ENCODE data around the gene MDM4.
A peak's percentile ranks its signal among the peaks of the same experiment; 100 is the strongest.

Gene MDM4, protein sequence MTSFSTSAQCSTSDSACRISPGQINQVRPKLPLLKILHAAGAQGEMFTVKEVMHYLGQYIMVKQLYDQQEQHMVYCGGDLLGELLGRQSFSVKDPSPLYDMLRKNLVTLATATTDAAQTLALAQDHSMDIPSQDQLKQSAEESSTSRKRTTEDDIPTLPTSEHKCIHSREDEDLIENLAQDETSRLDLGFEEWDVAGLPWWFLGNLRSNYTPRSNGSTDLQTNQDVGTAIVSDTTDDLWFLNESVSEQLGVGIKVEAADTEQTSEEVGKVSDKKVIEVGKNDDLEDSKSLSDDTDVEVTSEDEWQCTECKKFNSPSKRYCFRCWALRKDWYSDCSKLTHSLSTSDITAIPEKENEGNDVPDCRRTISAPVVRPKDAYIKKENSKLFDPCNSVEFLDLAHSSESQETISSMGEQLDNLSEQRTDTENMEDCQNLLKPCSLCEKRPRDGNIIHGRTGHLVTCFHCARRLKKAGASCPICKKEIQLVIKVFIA

DNA sequence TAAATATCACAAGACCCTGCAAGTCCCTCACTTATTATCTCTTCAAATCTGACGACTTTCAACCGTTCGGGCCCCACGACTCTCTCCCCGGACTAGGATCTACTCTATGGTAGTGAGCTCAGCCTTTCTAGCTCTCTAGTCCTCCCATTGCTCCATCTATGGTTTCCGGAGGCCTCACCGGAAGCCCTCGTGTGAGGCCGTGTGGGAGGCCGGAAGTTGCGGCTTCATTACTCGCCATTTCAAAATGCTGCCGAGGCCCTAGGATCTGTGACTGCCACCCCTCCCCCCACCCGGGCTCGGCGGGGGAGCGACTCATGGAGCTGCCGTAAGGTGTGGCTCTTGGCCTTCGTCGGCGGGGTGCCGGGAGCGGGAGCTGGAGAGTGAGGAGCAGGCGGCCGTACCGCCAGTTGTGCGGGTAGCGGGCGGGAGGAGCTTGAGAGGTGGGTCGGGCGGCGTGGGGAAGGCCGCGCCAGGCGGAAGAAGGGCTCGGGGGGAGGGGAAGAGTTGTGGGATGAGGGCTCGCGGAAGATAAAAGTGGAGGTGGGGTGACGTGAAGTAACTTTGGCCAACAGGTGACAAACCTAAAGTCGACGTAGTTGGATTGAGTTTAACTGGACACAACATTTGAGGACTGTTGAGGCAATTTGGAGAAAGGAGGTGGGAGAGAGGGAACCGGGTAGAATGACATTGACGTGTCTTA, at the start of gene MDM4:
Gene MDM4, plus strand, starts transcription at position 227 of the 700 bp plus-strand sequence. CDS start 9,113 bp downstream, outside the sequence.
- peaks cover 0 to 3% of the 10 kb centered on the region in 2 donors for H3K36me3 ChIP-seq (ENCODE audit: control insufficient read depth in 1 of 2, insufficient read depth in 2 of 2, low read length in 2 of 2)
- H3K27me3 ChIP-seq (ENCODE audit: low read depth, low read length) = no peaks in the 10 kb centered on the region
- peaks cover 0 to 30% of the 10 kb centered on the region in 2 donors for H3K4me1 ChIP-seq (ENCODE audit: control insufficient read depth in 1 of 2, insufficient read depth in 2 of 2, low read length in 2 of 2)
- H3K9me3 ChIP-seq (ENCODE audit: control insufficient read depth in 1 of 2, low read length in 2 of 2) = no peaks in the 10 kb centered on the region
- H3K27ac ChIP-seq (ENCODE audit: low read length) = peak within 1 kb of the TSS; percentile 92
- H3K4me3 ChIP-seq (ENCODE audit: low read depth in 1 of 2, low read length in 2 of 2) = peak within 1 kb of the TSS; percentile 88 to 98

GRCh38 chr1:204466416-204467405, 49.5 kb upstream of the MDM4 start:
- Histone ChIP-seq H3K9me3 (ENCODE audit: control insufficient read depth in 1 of 2, low read length in 2 of 2) (no peaks in the 10 kb centered on the region), H3K4me1 (ENCODE audit: control insufficient read depth in 1 of 2, insufficient read depth in 2 of 2, low read length in 2 of 2) (peaks cover 13 to 32% of the 10 kb centered on the region in 2 donors), H3K27me3 (ENCODE audit: low read depth, low read length) (no peaks in the 10 kb centered on the region), H3K36me3 (ENCODE audit: control insufficient read depth in 1 of 2, insufficient read depth in 2 of 2, low read length in 2 of 2) (peaks cover 17 to 34% of the 10 kb centered on the region in 2 donors), H3K27ac (ENCODE audit: low read length) (peak overlapping the region; percentile 54), H3K4me3 (ENCODE audit: low read depth in 1 of 2, low read length in 2 of 2) (no peak overlapping the region)

- no peak overlapping the region for H3K4me3 ChIP-seq (ENCODE audit: low read depth in 1 of 2, low read length in 2 of 2)
- peaks cover 17 to 27% of the 10 kb centered on the region in 2 donors for H3K36me3 ChIP-seq (ENCODE audit: control insufficient read depth in 1 of 2, insufficient read depth in 2 of 2, low read length in 2 of 2)
- H3K4me1 ChIP-seq (ENCODE audit: control insufficient read depth in 1 of 2, insufficient read depth in 2 of 2, low read length in 2 of 2) = peaks cover 13 to 25% of the 10 kb centered on the region in 2 donors
- H3K27ac ChIP-seq (ENCODE audit: low read length) = no peak overlapping the region
- H3K27me3 ChIP-seq (ENCODE audit: low read depth, low read length) = no peaks in the 10 kb centered on the region
- no peaks in the 10 kb centered on the region for H3K9me3 ChIP-seq (ENCODE audit: control insufficient read depth in 1 of 2, low read length in 2 of 2)
Measured at GRCh38 chr1:204468206-204468605, 48.0 kb upstream of the MDM4 start.

DNA sequence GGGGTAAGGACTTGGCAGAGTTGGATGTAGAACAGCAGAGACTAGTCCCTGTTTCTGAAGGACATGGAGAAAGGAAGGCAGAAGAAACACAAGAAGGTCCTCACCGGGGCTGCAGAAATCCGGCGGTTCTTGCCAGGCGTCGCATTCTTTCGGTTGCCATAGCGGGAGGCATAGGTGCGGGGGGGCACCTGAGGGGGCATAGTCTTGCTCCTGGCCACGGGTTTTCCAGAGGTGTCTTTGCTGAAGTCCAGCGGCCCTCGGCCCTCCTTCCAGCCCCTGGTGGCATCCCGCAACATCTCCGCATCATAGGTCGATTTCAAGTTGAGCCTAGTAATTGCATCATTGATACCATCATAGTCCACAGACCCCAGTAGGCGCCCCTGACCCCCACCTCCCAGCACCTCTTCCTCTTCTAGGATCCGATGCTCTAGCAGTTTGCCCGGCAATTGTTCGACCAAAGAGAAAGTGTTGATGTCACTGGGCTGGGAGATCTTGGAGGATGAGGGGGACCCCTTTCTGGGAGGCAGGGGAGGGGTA, 47.4 kb upstream of the MDM4 start:
- H3K27ac ChIP-seq (ENCODE audit: low read length) = no peak overlapping the region
- H3K4me3 ChIP-seq (ENCODE audit: low read depth in 1 of 2, low read length in 2 of 2) = no peak overlapping the region
- H3K4me1 ChIP-seq (ENCODE audit: control insufficient read depth in 1 of 2, insufficient read depth in 2 of 2, low read length in 2 of 2) = peaks cover 13 to 22% of the 10 kb centered on the region in 2 donors

GRCh38 chr1:204469304-204469703, 46.9 kb upstream of the MDM4 start:
- Histone ChIP-seq H3K4me1 (ENCODE audit: control insufficient read depth in 1 of 2, insufficient read depth in 2 of 2, low read length in 2 of 2) (peaks cover 13 to 22% of the 10 kb centered on the region in 2 donors), H3K36me3 (ENCODE audit: control insufficient read depth in 1 of 2, insufficient read depth in 2 of 2, low read length in 2 of 2) (peaks cover 11 to 17% of the 10 kb centered on the region in 2 donors), H3K27me3 (ENCODE audit: low read depth, low read length) (no peaks in the 10 kb centered on the region), H3K9me3 (ENCODE audit: control insufficient read depth in 1 of 2, low read length in 2 of 2) (no peaks in the 10 kb centered on the region), H3K4me3 (ENCODE audit: low read depth in 1 of 2, low read length in 2 of 2) (no peak overlapping the region), H3K27ac (ENCODE audit: low read length) (no peak overlapping the region)

More for the DNA sequence above, 47.4 kb upstream of the MDM4 start:
- Histone ChIP-seq H3K36me3 (ENCODE audit: control insufficient read depth in 1 of 2, insufficient read depth in 2 of 2, low read length in 2 of 2) (peaks cover 15 to 21% of the 10 kb centered on the region in 2 donors), H3K9me3 (ENCODE audit: control insufficient read depth in 1 of 2, low read length in 2 of 2) (no peaks in the 10 kb centered on the region), H3K27me3 (ENCODE audit: low read depth, low read length) (no peaks in the 10 kb centered on the region)

DNA sequence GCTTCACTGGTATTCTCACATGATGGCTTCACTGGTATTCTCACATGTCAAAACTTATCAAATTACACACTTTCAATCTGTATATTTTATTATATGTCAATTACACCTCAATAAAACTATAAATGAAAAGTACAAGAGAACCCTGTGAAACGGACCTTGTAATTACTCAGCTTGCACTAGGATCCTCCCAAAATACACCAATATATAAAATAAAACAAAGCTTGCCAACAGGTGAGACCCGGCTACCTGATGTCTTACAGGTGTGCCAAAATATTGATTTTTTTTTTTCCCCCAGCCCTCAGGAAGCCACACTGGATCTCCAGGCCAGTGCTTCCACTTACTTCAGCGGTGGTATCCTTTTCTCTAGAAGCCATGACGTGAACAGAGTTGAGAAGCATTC, 44.5 kb upstream of the MDM4 start:
- no peak overlapping the region for H3K4me3 ChIP-seq (ENCODE audit: low read depth in 1 of 2, low read length in 2 of 2)
- peaks cover 10 to 13% of the 10 kb centered on the region in 2 donors for H3K36me3 ChIP-seq (ENCODE audit: control insufficient read depth in 1 of 2, insufficient read depth in 2 of 2, low read length in 2 of 2)
- H3K27ac ChIP-seq (ENCODE audit: low read length) = no peak overlapping the region
- H3K9me3 ChIP-seq (ENCODE audit: control insufficient read depth in 1 of 2, low read length in 2 of 2) = no peaks in the 10 kb centered on the region
- H3K27me3 ChIP-seq (ENCODE audit: low read depth, low read length) = no peaks in the 10 kb centered on the region
- H3K4me1 ChIP-seq (ENCODE audit: control insufficient read depth in 1 of 2, insufficient read depth in 2 of 2, low read length in 2 of 2) = peaks cover 2 to 4% of the 10 kb centered on the region in 2 donors

DNA sequence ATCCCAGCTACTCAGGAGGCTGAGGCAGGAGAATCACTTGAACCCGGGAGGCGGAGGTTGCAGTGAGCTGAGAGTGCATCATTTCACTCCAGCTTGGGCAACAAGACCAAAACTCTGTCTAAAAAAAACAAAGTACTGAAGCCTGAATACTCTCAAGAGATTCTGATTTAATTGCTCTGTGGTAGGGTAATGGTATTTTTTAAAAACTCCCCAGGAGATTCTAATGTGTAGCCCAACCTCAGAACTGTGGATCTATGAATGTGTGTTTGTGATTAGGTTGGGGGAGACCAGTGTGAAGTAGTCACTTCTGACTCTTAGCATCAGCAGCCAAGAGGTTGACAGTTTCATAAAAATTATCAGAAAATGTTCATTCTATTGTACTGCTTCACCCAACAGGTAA, 43.5 kb upstream of the MDM4 start:
- Histone ChIP-seq H3K9me3 (ENCODE audit: control insufficient read depth in 1 of 2, low read length in 2 of 2) (no peaks in the 10 kb centered on the region), H3K27ac (ENCODE audit: low read length) (no peak overlapping the region), H3K36me3 (ENCODE audit: control insufficient read depth in 1 of 2, insufficient read depth in 2 of 2, low read length in 2 of 2) (peaks cover 10 to 13% of the 10 kb centered on the region in 2 donors), H3K4me3 (ENCODE audit: low read depth in 1 of 2, low read length in 2 of 2) (no peak overlapping the region), H3K27me3 (ENCODE audit: low read depth, low read length) (no peaks in the 10 kb centered on the region), H3K4me1 (ENCODE audit: control insufficient read depth in 1 of 2, insufficient read depth in 2 of 2, low read length in 2 of 2) (peaks cover 8 to 11% of the 10 kb centered on the region in 2 donors)

- H3K36me3 ChIP-seq (ENCODE audit: control insufficient read depth in 1 of 2, insufficient read depth in 2 of 2, low read length in 2 of 2) = peaks cover 10 to 11% of the 10 kb centered on the region in 2 donors
- H3K9me3 ChIP-seq (ENCODE audit: control insufficient read depth in 1 of 2, low read length in 2 of 2) = no peaks in the 10 kb centered on the region
- no peak overlapping the region for H3K4me3 ChIP-seq (ENCODE audit: low read depth in 1 of 2, low read length in 2 of 2)
- no peak overlapping the region for H3K27ac ChIP-seq (ENCODE audit: low read length)
- H3K27me3 ChIP-seq (ENCODE audit: low read depth, low read length) = no peaks in the 10 kb centered on the region
- H3K4me1 ChIP-seq (ENCODE audit: control insufficient read depth in 1 of 2, insufficient read depth in 2 of 2, low read length in 2 of 2) = peaks cover 16 to 19% of the 10 kb centered on the region in 2 donors
Measured at GRCh38 chr1:204473400-204473965, 42.7 kb upstream of the MDM4 start.

DNA sequence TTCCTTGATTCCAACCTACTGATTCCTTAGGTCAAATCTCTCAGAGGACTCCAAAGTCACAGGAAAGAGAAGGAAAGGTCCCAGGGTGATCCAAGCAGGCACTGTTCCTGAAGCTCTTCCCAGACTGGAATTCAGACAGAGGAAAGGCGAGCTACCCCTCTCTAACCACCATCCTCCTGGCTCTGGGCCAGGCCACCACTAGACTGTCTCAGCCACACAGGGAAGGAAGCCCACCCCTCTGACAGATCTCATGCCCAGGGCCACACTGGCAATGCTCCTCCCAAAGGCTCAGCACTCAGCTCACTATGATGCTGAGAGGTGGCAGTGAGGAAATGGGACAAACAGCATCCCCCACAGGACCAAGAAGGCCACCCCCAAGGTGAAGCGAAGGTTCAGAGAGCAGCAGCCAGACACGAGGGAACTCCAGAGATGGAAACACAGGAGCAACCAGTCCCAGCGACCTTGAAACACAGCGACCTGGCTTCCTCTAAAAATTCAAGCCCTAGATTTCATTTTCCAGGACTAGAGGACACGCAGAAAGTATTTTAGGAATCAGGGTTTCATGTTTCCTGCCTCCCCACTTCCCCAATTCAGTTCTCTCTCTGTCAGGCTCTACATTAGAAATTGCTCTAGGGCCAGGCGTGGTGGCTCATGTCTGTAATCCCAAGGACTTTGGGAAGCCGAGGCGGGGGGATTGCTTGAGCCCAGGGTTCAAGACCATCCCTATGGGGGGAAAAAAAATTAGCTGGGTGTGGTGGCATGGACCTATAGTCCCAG, 40.4 kb upstream of the MDM4 start:
- Histone ChIP-seq H3K4me3 (ENCODE audit: low read depth in 1 of 2, low read length in 2 of 2) (no peak overlapping the region), H3K27ac (ENCODE audit: low read length) (no peak overlapping the region), H3K27me3 (ENCODE audit: low read depth, low read length) (no peaks in the 10 kb centered on the region), H3K9me3 (ENCODE audit: control insufficient read depth in 1 of 2, low read length in 2 of 2) (no peaks in the 10 kb centered on the region), H3K36me3 (ENCODE audit: control insufficient read depth in 1 of 2, insufficient read depth in 2 of 2, low read length in 2 of 2) (no peaks in the 10 kb centered on the region), H3K4me1 (ENCODE audit: control insufficient read depth in 1 of 2, insufficient read depth in 2 of 2, low read length in 2 of 2) (peaks cover 35 to 38% of the 10 kb centered on the region in 2 donors)

GRCh38 chr1:204476563-204476962, 39.6 kb upstream of the MDM4 start:
- peaks cover 38 to 42% of the 10 kb centered on the region in 2 donors for H3K4me1 ChIP-seq (ENCODE audit: control insufficient read depth in 1 of 2, insufficient read depth in 2 of 2, low read length in 2 of 2)
- H3K4me3 ChIP-seq (ENCODE audit: low read depth in 1 of 2, low read length in 2 of 2) = no peak overlapping the region
- H3K27me3 ChIP-seq (ENCODE audit: low read depth, low read length) = no peaks in the 10 kb centered on the region
- H3K9me3 ChIP-seq (ENCODE audit: control insufficient read depth in 1 of 2, low read length in 2 of 2) = no peaks in the 10 kb centered on the region
- no peaks in the 10 kb centered on the region for H3K36me3 ChIP-seq (ENCODE audit: control insufficient read depth in 1 of 2, insufficient read depth in 2 of 2, low read length in 2 of 2)
- no peak overlapping the region for H3K27ac ChIP-seq (ENCODE audit: low read length)
